ENCODE results near the gene SCAPER. TPM values are rescaled to one million over a fixed set of nuclear protein-coding genes. Genes with fewer than 3 reads are reported as not detected.
"Not testable (repeated sequence)": the region's sequence is repeated elsewhere in the genome, so short reads cannot be mapped to it uniquely, and the experiment has no call there.

The SCAPER gene
- total RNA-seq, 1 experiment from 2014 or later = 12.7 TPM

- no peak for DNase-seq (ENCODE audit: low read depth, low spot score)
- in situ Hi-C loops (cut with HindIII; ENCODE audit: low pct_unique_long_range_greater_than_20kb, low sequenced_read_pairs) = no loop called here
Measured at GRCh38 chr15:76928201-76928600, 23.1 kb upstream of the SCAPER start.

DNA sequence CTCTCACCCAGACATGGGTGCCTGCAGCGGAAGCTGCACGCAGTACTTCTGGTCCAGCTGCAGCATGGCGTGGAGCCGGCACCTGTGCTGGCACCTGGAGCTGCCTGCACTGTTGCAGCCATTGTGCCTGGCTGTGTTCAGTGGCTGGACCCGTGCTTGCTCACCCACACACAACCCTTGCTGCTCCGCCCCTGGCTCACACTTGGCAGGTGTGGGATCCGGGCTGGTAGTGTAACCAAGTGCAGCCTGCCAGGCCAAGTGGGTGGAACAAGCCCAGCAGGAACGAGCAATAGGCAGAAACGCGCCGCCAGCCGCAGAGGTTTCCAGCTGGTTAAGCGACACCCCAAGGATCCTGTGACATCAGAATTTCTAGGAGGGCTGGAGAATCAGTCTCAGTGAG is 11.2 kb upstream of the SCAPER start:
- in situ Hi-C loops (cut with HindIII; ENCODE audit: low pct_unique_long_range_greater_than_20kb, low sequenced_read_pairs) = no loop called here
- no peak for DNase-seq (ENCODE audit: low read depth, low spot score)

- DNase-seq (ENCODE audit: low read depth, low spot score) = no peak
Measured at GRCh38 chr15:76913737-76914136, 8.6 kb upstream of the SCAPER start.

DNA sequence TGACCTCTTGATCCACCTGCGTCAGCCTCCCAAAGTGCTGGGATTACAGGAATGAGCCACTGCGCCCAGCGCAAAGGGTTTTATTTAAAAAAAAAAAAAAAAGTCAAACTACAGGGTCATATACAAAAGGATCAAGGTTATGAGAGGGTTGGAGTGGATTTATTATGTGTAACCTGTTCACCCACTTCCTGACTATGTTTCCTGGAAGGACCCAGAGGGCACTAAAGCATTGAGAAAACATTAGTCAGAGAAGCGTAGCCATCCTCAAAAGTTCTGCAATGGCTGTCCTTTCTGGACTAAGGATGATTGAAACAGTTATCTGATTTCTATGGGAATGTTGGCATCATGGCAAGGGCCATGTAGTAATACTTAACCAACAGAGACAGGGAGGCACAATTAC is 7.3 kb upstream of the SCAPER start:
- in situ Hi-C loops (cut with HindIII; ENCODE audit: low pct_unique_long_range_greater_than_20kb, low sequenced_read_pairs) = no loop called here

More at GRCh38 chr15:76913737-76914136, 8.6 kb upstream of the SCAPER start:
- in situ Hi-C loops (cut with HindIII; ENCODE audit: low pct_unique_long_range_greater_than_20kb, low sequenced_read_pairs) = no loop called here

DNA sequence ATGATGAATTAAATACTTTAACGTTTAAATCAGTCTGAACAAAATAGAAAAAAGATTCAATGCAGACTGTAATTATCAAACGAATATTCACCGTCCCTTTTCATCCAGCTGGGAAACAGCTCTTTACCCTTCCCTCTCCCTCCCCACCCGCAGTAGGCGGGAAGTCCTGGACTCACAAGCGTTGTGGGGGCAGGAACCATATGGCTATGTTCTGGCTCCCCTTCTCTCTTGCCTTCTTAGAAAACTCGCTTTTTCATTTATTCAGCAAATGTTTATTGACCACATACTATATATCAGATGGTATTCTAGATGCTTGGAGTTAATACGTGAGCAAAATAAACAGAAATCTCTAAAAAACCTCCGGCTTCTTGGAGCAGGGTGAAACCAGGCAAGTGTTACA is 715 bp upstream of the SCAPER start:
- in situ Hi-C loops (cut with HindIII; ENCODE audit: low pct_unique_long_range_greater_than_20kb, low sequenced_read_pairs) = no loop called here
- DNase-seq (ENCODE audit: low read depth, low spot score) = no peak

More for the DNA sequence above, 7.3 kb upstream of the SCAPER start:
- DNase-seq (ENCODE audit: low read depth, low spot score) = no peak

- in situ Hi-C loops (cut with HindIII; ENCODE audit: low pct_unique_long_range_greater_than_20kb, low sequenced_read_pairs) = no loop called here
- peak; percentile 39 for DNase-seq (ENCODE audit: low read depth, low spot score)
Measured at GRCh38 chr15:76904461-76905012, 603 bp downstream of the SCAPER start.

DNA sequence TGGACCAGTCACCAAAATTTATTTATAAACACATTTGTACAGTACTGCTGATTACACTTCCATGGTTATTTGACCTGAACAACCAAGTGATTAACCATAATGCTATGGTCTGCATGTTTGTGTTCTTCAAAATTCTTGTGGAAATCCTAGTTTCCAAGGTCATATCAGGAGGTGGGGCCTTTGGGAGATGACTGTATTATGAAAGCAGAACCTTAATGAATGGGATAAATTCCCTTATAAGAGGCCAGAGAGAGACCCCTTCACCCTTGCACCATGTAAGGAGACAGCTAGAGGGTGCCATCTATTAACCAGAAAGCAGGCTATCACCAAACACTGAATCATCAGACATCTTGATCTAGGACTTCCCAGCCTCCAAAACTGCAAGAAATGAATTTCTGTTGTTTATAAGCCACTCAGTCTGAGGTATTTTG is 1.9 kb downstream of the SCAPER start:
- peak; percentile 76 for DNase-seq (ENCODE audit: low read depth, low spot score)
- in situ Hi-C loops (cut with HindIII; ENCODE audit: low pct_unique_long_range_greater_than_20kb, low sequenced_read_pairs) = no loop called here

GRCh38 chr15:76901965-76902364 is 3.2 kb downstream of the SCAPER start:
- DNase-seq (ENCODE audit: low read depth, low spot score) = no peak
- in situ Hi-C loops (cut with HindIII; ENCODE audit: low pct_unique_long_range_greater_than_20kb, low sequenced_read_pairs) = no loop called here

GRCh38 chr15:76899931-76900310 is 5.2 kb downstream of the SCAPER start:
- in situ Hi-C loops (cut with HindIII; ENCODE audit: low pct_unique_long_range_greater_than_20kb, low sequenced_read_pairs); DNase-seq (ENCODE audit: low read depth, low spot score): not testable (repeated sequence)

DNA sequence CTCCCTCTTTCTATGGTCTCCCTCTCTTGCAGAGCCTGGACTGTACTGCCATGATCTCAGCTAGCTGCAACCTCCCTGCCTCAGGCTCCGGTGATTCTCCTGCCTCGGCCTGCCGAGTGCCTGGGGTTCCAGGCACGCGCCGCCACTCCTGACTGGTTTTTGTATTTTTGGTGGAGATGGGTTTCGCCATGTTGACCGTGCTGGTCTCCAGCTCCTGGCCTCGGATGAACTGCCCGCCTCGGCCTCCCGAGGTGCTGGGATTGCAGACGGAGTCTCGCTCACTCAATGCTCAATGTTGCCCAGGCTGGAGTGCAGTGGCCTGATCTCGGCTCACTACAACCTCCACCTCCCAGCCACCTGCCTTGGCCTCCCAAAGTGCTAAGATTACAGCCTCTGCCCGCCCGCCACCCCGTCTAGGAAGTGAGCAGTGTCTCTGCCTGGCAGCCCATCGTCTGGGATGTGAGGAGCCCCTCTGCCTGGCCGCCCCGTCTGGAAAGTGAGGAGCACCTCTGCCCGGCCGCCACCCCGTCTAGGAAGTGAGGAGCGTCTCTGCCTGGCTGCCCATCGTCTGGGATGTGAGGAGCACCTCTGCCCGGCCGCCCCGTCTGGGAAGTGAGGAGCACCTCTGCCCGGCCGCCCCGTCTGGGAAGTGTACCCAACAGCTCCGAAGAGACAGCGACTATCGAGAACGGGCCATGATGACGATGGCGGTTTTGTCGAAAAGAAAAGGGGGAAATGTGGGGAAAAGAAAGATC is 5.8 kb downstream of the SCAPER start:
- DNase-seq (ENCODE audit: low read depth, low spot score); in situ Hi-C loops (cut with HindIII; ENCODE audit: low pct_unique_long_range_greater_than_20kb, low sequenced_read_pairs): not testable (repeated sequence)

DNA sequence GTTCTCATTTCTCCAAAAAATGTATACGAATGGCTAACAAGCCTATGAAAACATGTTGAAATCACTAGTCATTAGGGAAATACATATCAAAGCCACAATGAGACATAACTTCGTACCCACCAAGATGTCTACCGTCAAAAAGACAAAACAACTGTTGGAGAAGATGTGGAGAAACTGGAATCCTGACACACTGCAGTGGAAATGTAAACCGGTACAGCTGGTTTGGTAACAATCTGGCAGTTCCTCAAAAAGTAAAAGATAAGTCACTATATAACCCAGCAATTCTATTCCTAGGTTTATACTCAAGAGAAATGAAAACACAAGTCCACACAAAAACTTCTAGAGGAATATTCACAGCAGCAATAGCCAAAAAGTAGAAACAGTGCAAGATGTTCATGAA is 7.0 kb downstream of the SCAPER start:
- DNase-seq (ENCODE audit: low read depth, low spot score) = no peak

GRCh38 chr15:76894174-76894573 is 11.0 kb downstream of the SCAPER start:
- no peak for DNase-seq (ENCODE audit: low read depth, low spot score)
- in situ Hi-C loops (cut with HindIII; ENCODE audit: low pct_unique_long_range_greater_than_20kb, low sequenced_read_pairs) = no loop called here

More for the DNA sequence above, 7.0 kb downstream of the SCAPER start:
- in situ Hi-C loops (cut with HindIII; ENCODE audit: low pct_unique_long_range_greater_than_20kb, low sequenced_read_pairs) = no loop called here

DNA sequence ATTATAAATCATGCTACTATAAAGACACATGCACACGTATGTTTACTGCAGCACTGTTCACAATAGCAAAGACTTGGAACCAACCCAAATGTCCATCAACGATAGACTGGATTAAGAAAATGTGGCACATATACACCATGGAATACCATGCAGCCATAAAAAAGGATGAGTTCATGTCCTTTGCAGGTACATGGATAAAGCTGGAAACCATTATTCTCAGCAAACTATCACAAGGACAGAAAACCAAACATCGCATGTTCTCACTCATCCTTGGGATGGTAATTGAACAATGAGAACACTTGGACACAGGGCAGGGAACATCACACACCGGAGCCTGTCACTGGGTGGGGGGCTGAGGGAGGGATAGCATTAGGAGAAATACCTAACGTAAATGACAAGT is 12.3 kb downstream of the SCAPER start:
- DNase-seq (ENCODE audit: low read depth, low spot score); in situ Hi-C loops (cut with HindIII; ENCODE audit: low pct_unique_long_range_greater_than_20kb, low sequenced_read_pairs): not testable (repeated sequence)

- DNase-seq (ENCODE audit: low read depth, low spot score); in situ Hi-C loops (cut with HindIII; ENCODE audit: low pct_unique_long_range_greater_than_20kb, low sequenced_read_pairs): not testable (repeated sequence)
Measured at GRCh38 chr15:76887280-76888141, 17.6 kb downstream of the SCAPER start.

DNA sequence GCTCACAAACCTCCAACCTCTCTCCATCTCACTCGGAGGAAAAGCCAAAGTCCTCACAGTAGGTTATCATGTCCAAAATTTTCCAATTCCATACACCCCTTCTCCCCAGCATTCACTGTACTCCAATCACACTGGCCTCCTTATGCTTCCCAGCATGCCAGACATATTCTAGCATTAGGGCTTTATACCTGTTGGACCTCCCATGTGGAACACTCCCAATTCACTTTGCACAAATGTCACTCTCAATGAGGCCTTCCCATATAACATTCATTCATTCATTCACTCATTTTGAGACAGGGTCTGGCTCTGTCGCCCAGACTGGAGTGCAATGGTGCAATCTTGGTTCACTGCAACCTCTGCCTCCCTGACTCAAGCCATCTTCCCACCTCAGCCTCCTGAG is 19.9 kb downstream of the SCAPER start:
- DNase-seq (ENCODE audit: low read depth, low spot score) = no peak
- in situ Hi-C loops (cut with HindIII; ENCODE audit: low pct_unique_long_range_greater_than_20kb, low sequenced_read_pairs) = no loop called here

- in situ Hi-C loops (cut with HindIII; ENCODE audit: low pct_unique_long_range_greater_than_20kb, low sequenced_read_pairs) = no loop called here
- no peak for DNase-seq (ENCODE audit: low read depth, low spot score)
Measured at GRCh38 chr15:76875911-76876310, 29.2 kb downstream of the SCAPER start.

DNA sequence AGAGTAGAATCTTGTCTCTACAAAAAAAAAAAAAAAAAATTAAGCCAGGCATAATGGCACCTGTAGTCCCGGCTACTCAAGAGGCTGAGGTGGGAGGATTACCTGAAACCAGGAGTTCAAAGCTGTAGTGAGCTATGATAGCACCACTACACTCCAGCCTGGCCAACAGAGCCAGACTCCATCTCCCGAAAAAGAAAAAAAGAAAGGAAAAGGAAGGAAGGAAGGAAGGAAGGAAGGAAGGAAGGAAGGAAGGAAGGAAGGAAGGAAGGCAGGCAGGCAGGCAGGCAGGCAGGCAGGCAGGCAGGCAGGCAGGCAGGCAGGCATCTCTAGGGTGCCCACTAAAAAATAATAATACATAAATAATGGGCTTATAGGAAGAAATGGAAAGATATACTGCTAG is 32.1 kb downstream of the SCAPER start:
- in situ Hi-C loops (cut with HindIII; ENCODE audit: low pct_unique_long_range_greater_than_20kb, low sequenced_read_pairs); DNase-seq (ENCODE audit: low read depth, low spot score): not testable (repeated sequence)

DNA sequence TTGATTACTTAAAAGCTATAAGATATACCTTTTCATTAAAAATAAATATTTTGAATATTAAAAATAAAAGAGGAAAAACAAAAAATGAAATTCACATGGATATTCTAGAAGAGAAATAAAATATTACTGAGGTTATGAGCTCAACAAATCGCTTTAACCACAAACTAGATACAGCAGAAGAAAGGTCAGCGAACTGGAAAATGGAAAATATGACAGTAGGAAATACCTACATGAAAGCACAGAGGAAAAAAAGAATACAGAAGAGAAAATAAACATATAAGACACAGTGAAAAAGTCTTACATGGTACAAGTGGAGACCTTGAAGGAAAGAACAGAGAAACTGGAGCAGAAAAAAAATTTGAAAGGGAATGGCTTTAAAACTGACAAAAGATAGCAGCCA is 33.2 kb downstream of the SCAPER start:
- in situ Hi-C loops (cut with HindIII; ENCODE audit: low pct_unique_long_range_greater_than_20kb, low sequenced_read_pairs) = no loop called here
- DNase-seq (ENCODE audit: low read depth, low spot score) = no peak

Data from SK-MEL-5 (cell line).